HCT116 (cell line): ENCODE data around the gene BMAL1. TPM values are rescaled to one million over a fixed set of nuclear protein-coding genes. Genes with fewer than 3 reads are reported as not detected.
"Not testable (repeated sequence)": the region's sequence is repeated elsewhere in the genome, so short reads cannot be mapped to it uniquely, and the experiment has no call there.

ENCODE experiments used
- ATAC-seq: fragments of 200-7000 bp; cut with Tn5 transposase; 2 replicates; pipeline ENCODE4 v1.9.1; 2020; ENCODE audit warnings: mild to moderate bottlenecking, moderate library complexity
- BruUV-seq: library from RNA; stranded (reverse); fragments of 400-500 nt; replicated peaks from 2 replicates; lab custom pipeline; 2021; lab: Mats Ljungman, UMichigan
- CTCF ChIA-PET: fragments of 300-600 bp; sonication (Branson Sonifier 250); formaldehyde crosslinking; loops from one replicate; lab custom pipeline; 2021; ENCODE audit warnings: antibody characterized with exemption; lab: Charles Lee
- POLR2A ChIA-PET: fragments of 300-600, 350-600 bp; sonication (Branson Sonifier 250); formaldehyde crosslinking; loops from one replicate; lab custom pipeline; 2021; ENCODE audit warnings: antibody characterized with exemption; lab: Charles Lee
- RAD21 ChIA-PET, 2 experiments: fragments of 300-600 bp; sonication (Branson Sonifier 250); formaldehyde crosslinking; loops; one replicate each; lab custom pipeline; 2023; ENCODE audit warnings: low total read pairs in 2 of 2; ENCODE audit not compliant: uncharacterized antibody in 2 of 2, unreplicated experiment in 2 of 2, low non-redundant PET in 1 of 2; lab: Charles Lee
- DNase-seq: peaks from one replicate; pipeline ENCODE4 v3.0.0-alpha.2; 2010; ENCODE audit warnings: low read depth, low spot score
- H2AFZ ChIP-seq: fragments of 200-600 bp; shearing (Covaris generic), sonication (generic); 2 replicates; pipeline ENCODE4 v1.6.1; 2017; ENCODE audit warnings: low read depth, mixed run types, mixed read lengths, antibody characterized with exemption, low read length; ENCODE audit not compliant: poor library complexity, severe bottlenecking
- H3K27ac ChIP-seq: 2 replicates; pipeline ENCODE4 v1.5.1; 2012; ENCODE audit warnings: low read depth, low read length
- H3K27me3 ChIP-seq: fragments of 200-600 bp; sonication (generic); 2 replicates; pipeline ENCODE4 v1.6.1; 2016; ENCODE audit warnings: mixed run types, low read length, mixed read lengths; ENCODE audit not compliant: insufficient read depth
- H3K36me3 ChIP-seq, 2 experiments: fragments of 200-500 bp in 1 of 2; fragments of 200-600 bp in 1 of 2; sonication (Bioruptor generic) in 1 of 2; sonication (generic) in 1 of 2; 2 replicates each; pipeline versions ENCODE4 v1.5.1 to v1.6.1; 2014 to 2016; ENCODE audit warnings: low read length in 2 of 2, inconsistent platforms in 1 of 2, mixed read lengths in 1 of 2, mixed run types in 1 of 2; ENCODE audit not compliant: insufficient read depth in 2 of 2, control insufficient read depth in 1 of 2
- H3K4me1 ChIP-seq, 2 experiments: fragments of 200-600 bp in 1 of 2; sonication (generic) in 1 of 2; 2 replicates each; pipeline versions ENCODE4 v1.5.1 to v1.6.1; 2012 to 2017; ENCODE audit warnings: low read length in 2 of 2, inconsistent platforms in 1 of 2, mild to moderate bottlenecking in 1 of 2, mixed read lengths in 1 of 2, mixed run types in 1 of 2, moderate library complexity in 1 of 2; ENCODE audit not compliant: insufficient read depth in 2 of 2, control insufficient read depth in 1 of 2
- H3K4me2 ChIP-seq: fragments of 200-600 bp; sonication (generic); 2 replicates; pipeline ENCODE4 v1.6.1; 2017; ENCODE audit warnings: mixed run types, low read length, mixed read lengths
- H3K4me3 ChIP-seq, 2 experiments: fragments of 200-600 bp in 1 of 2; sonication (generic) in 1 of 2; replicated peaks in 1 of 2; 2 replicates each; pipeline ENCODE4 v1.5.1; 2011 to 2016; ENCODE audit warnings: low read length in 2 of 2, control low read depth in 1 of 2, low read depth in 1 of 2, mild to moderate bottlenecking in 1 of 2, mixed read lengths in 1 of 2, mixed run types in 1 of 2
- H3K79me2 ChIP-seq: fragments of 200-600 bp; sonication (generic); 2 replicates; pipeline ENCODE4 v1.6.1; 2017; ENCODE audit warnings: mild to moderate bottlenecking, mixed run types, low read length, moderate library complexity, mixed read lengths; ENCODE audit not compliant: insufficient read depth
- H3K9ac ChIP-seq: fragments of 200-600 bp; sonication (generic); 2 replicates; pipeline ENCODE4 v1.6.1; 2016; ENCODE audit warnings: low read length, mixed read lengths
- H3K9me2 ChIP-seq: fragments of 200-600 bp; sonication (generic), shearing (Covaris generic); 2 replicates; pipeline ENCODE4 v1.6.1; 2017; ENCODE audit warnings: mixed run types, mild to moderate bottlenecking, moderate library complexity; ENCODE audit not compliant: insufficient read depth
- H3K9me3 ChIP-seq, 2 experiments: fragments of 200-500 bp in 1 of 2; fragments of 200-600 bp in 1 of 2; sonication (Bioruptor generic) in 1 of 2; sonication (generic) in 1 of 2; 2 replicates each; pipeline ENCODE4 v1.6.1; 2014 to 2017; ENCODE audit warnings: low read length in 2 of 2, mixed read lengths in 2 of 2, inconsistent platforms in 1 of 2, low read depth in 1 of 2, mild to moderate bottlenecking in 1 of 2, mixed run types in 1 of 2, moderate library complexity in 1 of 2; ENCODE audit not compliant: control insufficient read depth in 1 of 2, insufficient read depth in 1 of 2
- H4K20me1 ChIP-seq: fragments of 200-600 bp; sonication (generic), shearing (Covaris generic); 2 replicates; pipeline ENCODE4 v1.6.1; 2017; ENCODE audit warnings: mixed run types, mild to moderate bottlenecking, moderate library complexity; ENCODE audit not compliant: insufficient read depth
- ATF3 ChIP-seq: IDR thresholded peaks from 2 replicates; pipeline ENCODE4 v1.6.1; 2012
- CEBPB ChIP-seq: IDR thresholded peaks from 2 replicates; pipeline ENCODE4 v1.6.1; 2012; ENCODE audit warnings: low read depth
- CTCF ChIP-seq, 3 experiments: fragments of 200-600 bp in 1 of 3; sonication (generic) in 1 of 3; IDR thresholded peaks in 2 of 3; conservative IDR thresholded peaks in 1 of 3; 2 replicates each; pipeline ENCODE4 v1.5.1; 2012 to 2017; ENCODE audit warnings: low read depth in 2 of 3, low read length in 2 of 3, antibody characterized with exemption in 1 of 3, borderline replicate concordance in 1 of 3, control low read depth in 1 of 3, mild to moderate bottlenecking in 1 of 3, mixed read lengths in 1 of 3, mixed run types in 1 of 3, moderate library complexity in 1 of 3; ENCODE audit not compliant: insufficient read depth in 1 of 3
- EGR1 ChIP-seq: IDR thresholded peaks from 2 replicates; pipeline ENCODE4 v1.6.1; 2012; ENCODE audit warnings: low read depth
- ELF1 ChIP-seq: IDR thresholded peaks from 2 replicates; pipeline ENCODE4 v1.6.1; 2012; ENCODE audit warnings: low read depth, borderline replicate concordance
- FOSL1 ChIP-seq: IDR thresholded peaks from 2 replicates; pipeline ENCODE4 v1.6.1; 2012; ENCODE audit warnings: low read depth
- MAX ChIP-seq: IDR thresholded peaks from 2 replicates; pipeline ENCODE4 v1.6.1; 2012
- POLR2A ChIP-seq: IDR thresholded peaks from 2 replicates; pipeline ENCODE4 v1.7.0; 2011; ENCODE audit warnings: borderline replicate concordance; ENCODE audit not compliant: insufficient read depth, insufficient read length; ENCODE audit errors: extremely low read depth
- RAD21 ChIP-seq: IDR thresholded peaks from 2 replicates; pipeline ENCODE4 v1.6.1; 2012; ENCODE audit warnings: low read depth, mild to moderate bottlenecking
- SIN3A ChIP-seq: IDR thresholded peaks from 2 replicates; pipeline ENCODE4 v1.6.1; 2012; ENCODE audit warnings: low read depth
- SP1 ChIP-seq: IDR thresholded peaks from 2 replicates; pipeline ENCODE4 v1.6.1; 2012; ENCODE audit warnings: low read depth
- SRF ChIP-seq: IDR thresholded peaks from 2 replicates; pipeline ENCODE4 v1.6.1; 2012; ENCODE audit warnings: low read depth
- TCF7L2 ChIP-seq: IDR thresholded peaks from 2 replicates; pipeline ENCODE4 v1.7.0; 2011; ENCODE audit warnings: borderline replicate concordance, inconsistent platforms; ENCODE audit not compliant: insufficient read depth, insufficient read length; ENCODE audit errors: extremely low read depth
- ZBTB33 ChIP-seq: IDR thresholded peaks from 2 replicates; pipeline ENCODE4 v1.6.1; 2011; ENCODE audit warnings: mild to moderate bottlenecking, low read length, moderate library complexity; ENCODE audit not compliant: insufficient replicate concordance; ENCODE audit errors: extremely low read depth
- ZFX ChIP-seq: fragments of 450-650 bp; IDR thresholded peaks from 2 replicates; pipeline ENCODE4 v1.6.1; 2017
- ZNF274 ChIP-seq: fragments of 200-500 bp; sonication (Bioruptor generic); IDR thresholded peaks from 2 replicates; pipeline ENCODE4 v1.6.1; 2014; ENCODE audit warnings: mild to moderate bottlenecking, low read depth, low read length, inconsistent platforms
- intact Hi-C: fragments of 100-400 bp; cut with micrococcal nuclease; formaldehyde crosslinking; loops from 2 replicates; pipeline ENCODE4 v1.10.0; 2022
- total RNA-seq: library from RNA; stranded (reverse); gene quantifications from one replicate; pipeline ENCODE4 v1.2.1, GENCODE V29; 2021; ENCODE audit not compliant: unreplicated experiment

Gene BMAL1
- total RNA-seq, 1 experiment from 2014 or later, result 17.6 TPM

GRCh38 chr11:13391217-13391616 lies 113.6 kb downstream of the BMAL1 start:
- Histone ChIP-seq H3K4me2 (no peak overlapping the region), H3K9me2 (no peaks in the 10 kb centered on the region), H3K9ac (no peak overlapping the region), H3K27ac (no peak overlapping the region), H3K4me1 (no peaks in the 10 kb centered on the region), H2AFZ (no peak overlapping the region), H3K9me3 (no peaks in the 10 kb centered on the region), H3K36me3 (peaks cover 0 to 8% of the 10 kb centered on the region in 2 experiments; a peak in 1 of 4 replicates), H3K27me3 (no peaks in the 10 kb centered on the region), H3K79me2 (no peaks in the 10 kb centered on the region), H3K4me3 (no peak overlapping the region), H4K20me1 (0 out of 2 replicates have a peak, but pooled peaks cover 5% of the 10 kb centered on the region)
- intact Hi-C loops, result no loop called here
- ChIA-PET RAD21 (no interaction called here), CTCF (no interaction called here), POLR2A (no interaction called here)
- no peak for ATAC-seq
- TF ChIP-seq CTCF (IDR thresholded peaks at IDR 0.05 in 2 of 3, conservative IDR thresholded peaks at IDR 0.05 in 1 of 3; ENCODE audit: borderline replicate concordance in 1 of 3, insufficient read depth in 1 of 3, low read depth in 2 of 3, low read length in 2 of 3) (no peak), FOSL1 (no peak), ATF3 (no peak), ZNF274 (no peak), SP1 (no peak), SIN3A (no peak), CEBPB (no peak), ELF1 (no peak), EGR1 (no peak), SRF (no peak), MAX (no peak), ZBTB33 (no peak), RAD21 (no peak), TCF7L2 (no peak), ZFX (no peak), POLR2A (no peak)
- no peak for DNase-seq
- BruUV-seq, result no TSS peak

GRCh38 chr11:13398335-13398734 lies 120.7 kb downstream of the BMAL1 start:
- H3K4me1 ChIP-seq, H3K9ac ChIP-seq, ATAC-seq, H3K79me2 ChIP-seq, H4K20me1 ChIP-seq, RAD21 ChIA-PET, H3K4me3 ChIP-seq, H3K27ac ChIP-seq, BruUV-seq, POLR2A ChIA-PET, CTCF ChIA-PET, H3K27me3 ChIP-seq, H3K36me3 ChIP-seq, H3K4me2 ChIP-seq, DNase-seq, H2AFZ ChIP-seq, intact Hi-C loops, H3K9me3 ChIP-seq, H3K9me2 ChIP-seq: not testable (repeated sequence)
